Measurements from ENCODE around the gene C19orf12.

The C19orf12 gene

DNA sequence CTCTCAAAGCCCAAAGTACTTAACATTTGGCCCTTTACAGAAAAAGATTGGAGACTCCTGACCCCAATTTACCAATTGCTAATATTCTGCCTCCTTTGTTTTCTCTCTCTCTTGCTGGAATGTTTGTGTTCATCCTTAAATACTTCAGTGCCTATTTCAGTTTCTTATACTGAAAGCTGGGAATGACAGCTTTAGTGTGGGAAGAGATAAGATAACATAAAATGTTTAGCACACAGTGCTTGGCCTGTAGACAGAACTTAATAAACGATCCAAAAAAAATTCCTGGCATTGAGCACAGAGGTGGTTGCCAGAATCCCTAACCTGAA lies 52.8 kb downstream of the C19orf12 start:
- no peak for DNase-seq

DNA sequence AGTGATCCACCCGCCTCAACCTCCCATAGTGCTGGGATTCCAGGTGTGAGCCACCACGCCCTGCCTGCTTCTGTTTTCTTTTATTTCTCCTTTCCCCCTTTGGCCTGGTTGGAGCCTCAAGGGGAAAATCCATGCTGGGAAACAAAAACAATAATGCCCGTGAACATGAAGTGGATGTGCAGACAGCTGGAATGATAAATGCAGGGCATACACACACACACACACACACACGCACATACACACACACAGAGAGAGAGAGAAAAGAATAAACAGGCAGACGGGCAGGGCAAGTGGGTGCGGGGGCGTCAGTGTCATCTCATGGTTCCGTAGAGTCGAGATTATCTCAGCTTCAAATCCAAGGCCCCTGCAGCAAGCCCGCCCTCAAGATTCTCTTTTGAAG lies 54.2 kb downstream of the C19orf12 start:
- DNase-seq = peak; percentile 60

- DNase-seq = no peak
These were observed 56.7 kb downstream of the C19orf12 start for GRCh38 chr19:29658221-29658991.

DNA sequence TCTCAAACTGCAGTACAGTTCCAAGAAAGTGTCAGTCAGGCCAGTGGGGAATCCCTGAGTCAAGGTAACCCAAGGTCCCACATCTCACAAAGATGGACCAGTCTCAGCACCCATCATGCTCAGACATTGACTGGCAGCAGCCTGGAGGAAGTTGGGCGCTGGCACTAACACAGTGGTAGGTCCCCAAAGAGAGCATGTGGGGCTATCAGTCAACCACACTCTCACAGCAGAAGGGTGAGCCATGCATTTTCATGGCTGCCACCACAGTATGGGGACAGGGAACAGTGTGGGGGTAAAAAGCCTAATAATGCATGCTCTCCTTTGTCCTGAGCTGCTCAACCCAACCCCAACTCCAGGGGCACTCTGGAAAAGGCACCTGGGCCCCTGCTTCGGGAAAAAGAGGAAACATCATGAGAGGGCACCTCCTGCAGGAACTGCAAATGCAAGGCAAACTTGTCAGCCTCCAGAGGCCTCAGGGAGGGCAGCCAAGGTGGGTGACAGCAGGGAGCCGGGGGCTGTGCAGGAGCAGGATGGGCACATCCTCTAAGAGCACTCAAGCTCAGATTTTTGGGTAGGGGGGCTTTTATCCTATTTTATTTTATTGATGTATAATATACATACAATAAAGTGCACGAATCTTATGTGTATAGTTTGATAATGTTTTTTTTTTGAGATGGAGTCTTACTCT lies 59.3 kb downstream of the C19orf12 start:
- DNase-seq = no peak

DNA sequence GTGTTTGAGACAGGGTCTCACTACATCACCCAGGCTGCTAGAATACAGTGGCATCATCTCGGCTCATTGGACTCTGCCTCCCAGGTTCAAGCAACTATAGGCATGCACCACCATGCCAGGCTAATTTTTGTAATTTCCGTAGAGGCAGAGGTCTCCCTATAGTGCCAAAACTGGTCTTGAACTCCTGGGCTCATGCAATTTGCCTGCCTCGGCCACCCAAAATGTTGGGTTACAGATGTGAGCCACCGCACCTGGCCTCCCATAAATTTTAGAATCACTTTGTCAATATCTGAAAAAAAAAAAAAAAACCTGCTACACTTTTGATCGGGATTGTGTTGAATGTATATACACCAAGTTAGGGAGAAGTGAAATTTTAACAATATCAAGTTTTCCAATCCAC lies 61.7 kb downstream of the C19orf12 start:
- no peak for DNase-seq

- no peak for DNase-seq
These were observed 63.3 kb downstream of the C19orf12 start for GRCh38 chr19:29651622-29652394.

GRCh38 chr19:29650772-29651387 lies 64.2 kb downstream of the C19orf12 start:
- DNase-seq = no peak

All from activated T-cell treated with anti-CD3 and anti-CD28 coated beads for 4 hours (primary cell).